ENCODE measurements around the gene LCTL.

GRCh38 chr15:66587749-66588148 lies 22.0 kb upstream of the LCTL start:
- TF ChIP-seq CTCF (IDR thresholded peaks at IDR 0.05) (no peak), TCF12 (IDR thresholded peaks at IDR 0.05) (no peak)
